DOHH2 (cell line): ENCODE data around the gene ABCA1.

Source experiments
- H3F3A ChIP-seq: fragments of 200-600 bp; sonication (generic), shearing (Covaris generic); 2 replicates; pipeline ENCODE4 v1.6.0; 2016; ENCODE audit warnings: antibody characterized with exemption, mild to moderate bottlenecking; ENCODE audit not compliant: control insufficient read depth, insufficient read depth
- H3K27ac ChIP-seq: fragments of 200-600 bp; sonication (generic); 2 replicates; pipeline ENCODE4 v1.5.1; 2014; ENCODE audit warnings: low read depth, mild to moderate bottlenecking, low read length, moderate library complexity
- H3K27me3 ChIP-seq: fragments of 200-600 bp; sonication (generic); 2 replicates; pipeline ENCODE4 v1.6.1; 2014; ENCODE audit warnings: mild to moderate bottlenecking, low read length, mixed read lengths; ENCODE audit not compliant: control insufficient read depth
- H3K36me3 ChIP-seq: fragments of 200-600 bp; sonication (generic); 2 replicates; pipeline ENCODE4 v1.6.1; 2014; ENCODE audit warnings: mild to moderate bottlenecking, low read length, moderate library complexity, mixed read lengths; ENCODE audit not compliant: control insufficient read depth
- H3K4me1 ChIP-seq: fragments of 200-600 bp; sonication (generic); 2 replicates; pipeline ENCODE4 v1.6.1; 2014; ENCODE audit warnings: mild to moderate bottlenecking, low read length, mixed read lengths; ENCODE audit not compliant: control insufficient read depth
- H3K4me2 ChIP-seq: fragments of 200-600 bp; sonication (generic); 2 replicates; pipeline ENCODE4 v1.6.0; 2014; ENCODE audit warnings: mild to moderate bottlenecking, low read length, moderate library complexity
- H3K4me3 ChIP-seq: fragments of 200-600 bp; sonication (generic); 2 replicates; pipeline ENCODE4 v1.5.1; 2014; ENCODE audit warnings: mild to moderate bottlenecking, low read length, mixed read lengths
- H3K79me2 ChIP-seq: fragments of 200-600 bp; sonication (generic); 2 replicates; pipeline ENCODE4 v1.6.1; 2014; ENCODE audit warnings: mild to moderate bottlenecking, low read length, mixed read lengths; ENCODE audit not compliant: control insufficient read depth
- H3K9me2 ChIP-seq: fragments of 200-600 bp; sonication (generic); replicated peaks from 2 replicates; pipeline ENCODE4 v1.6.1; 2014; ENCODE audit warnings: mild to moderate bottlenecking, low read length, mixed read lengths; ENCODE audit not compliant: control insufficient read depth
- H3K9me3 ChIP-seq: fragments of 200-600 bp; sonication (generic); 2 replicates; pipeline ENCODE4 v1.6.1; 2014; ENCODE audit warnings: antibody characterized with exemption, low read length, mixed read lengths; ENCODE audit not compliant: control insufficient read depth, insufficient read depth
- H4K20me1 ChIP-seq: fragments of 200-600 bp; sonication (generic); 2 replicates; pipeline ENCODE4 v1.6.0; 2014; ENCODE audit warnings: low read depth, mild to moderate bottlenecking, antibody characterized with exemption, low read length, moderate library complexity; ENCODE audit not compliant: control insufficient read depth, insufficient read depth
- EZH2phosphoT487 ChIP-seq: fragments of 200-600 bp; sonication (generic); IDR thresholded peaks from 2 replicates; pipeline ENCODE4 v1.6.1; 2017; ENCODE audit warnings: borderline replicate concordance, mild to moderate bottlenecking, antibody characterized with exemption, low read length, moderate library complexity, mixed read lengths
- TF ChIP-seq, protein P1 (sequence below): fragments of 200-600 bp; sonication (generic); IDR thresholded peaks from one replicate; pipeline ENCODE4 v1.5.1; 2014; ENCODE audit warnings: antibody characterized with exemption, mild to moderate bottlenecking, low read depth, low read length; ENCODE audit not compliant: poor library complexity, severe bottlenecking

Gene ABCA1

DNA sequence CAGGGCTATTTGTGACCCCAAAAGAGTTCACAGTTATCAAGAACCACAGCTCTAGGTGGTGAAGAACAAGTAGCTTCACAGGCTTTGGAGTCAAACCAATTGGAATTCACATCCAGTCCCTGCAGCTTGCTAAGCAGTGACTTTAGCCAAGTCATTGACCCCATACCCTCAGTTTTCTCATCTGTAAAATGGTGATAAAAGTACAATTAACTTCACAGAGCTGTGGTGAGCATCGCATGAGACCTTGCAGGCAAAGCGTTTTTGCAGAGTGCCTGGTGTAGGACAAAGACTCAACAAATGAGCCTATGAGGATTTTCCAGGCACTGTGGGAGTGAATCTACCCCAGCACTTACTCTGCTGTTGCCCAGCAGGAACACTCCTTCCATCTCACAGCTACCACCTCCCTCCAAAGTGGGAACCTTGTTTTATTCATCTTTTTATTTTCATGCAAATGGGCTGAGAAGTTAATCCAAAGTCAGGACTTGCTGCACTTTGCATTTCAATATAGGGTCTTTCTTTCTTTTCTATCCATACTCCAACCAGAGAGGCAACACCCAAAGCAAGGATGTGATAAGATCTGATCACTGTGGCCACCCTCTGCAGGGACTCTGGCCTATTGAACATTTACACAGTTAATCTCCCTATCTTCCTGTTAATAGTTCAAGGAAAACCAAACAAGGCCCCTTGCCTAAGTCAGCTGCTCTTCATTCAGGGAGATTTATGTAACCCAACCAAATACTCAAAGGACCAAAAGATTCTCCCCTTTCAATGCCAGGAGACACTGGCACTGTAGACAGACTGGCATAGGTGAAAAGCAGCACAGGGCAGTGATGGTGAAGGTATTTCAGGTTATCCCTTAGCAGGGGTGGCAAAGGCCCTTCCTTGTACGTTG lies 41.9 kb downstream of the ABCA1 start:
- no peak for TF ChIP-seq EZH2phosphoT487
- TF ChIP-seq, protein P1, sequence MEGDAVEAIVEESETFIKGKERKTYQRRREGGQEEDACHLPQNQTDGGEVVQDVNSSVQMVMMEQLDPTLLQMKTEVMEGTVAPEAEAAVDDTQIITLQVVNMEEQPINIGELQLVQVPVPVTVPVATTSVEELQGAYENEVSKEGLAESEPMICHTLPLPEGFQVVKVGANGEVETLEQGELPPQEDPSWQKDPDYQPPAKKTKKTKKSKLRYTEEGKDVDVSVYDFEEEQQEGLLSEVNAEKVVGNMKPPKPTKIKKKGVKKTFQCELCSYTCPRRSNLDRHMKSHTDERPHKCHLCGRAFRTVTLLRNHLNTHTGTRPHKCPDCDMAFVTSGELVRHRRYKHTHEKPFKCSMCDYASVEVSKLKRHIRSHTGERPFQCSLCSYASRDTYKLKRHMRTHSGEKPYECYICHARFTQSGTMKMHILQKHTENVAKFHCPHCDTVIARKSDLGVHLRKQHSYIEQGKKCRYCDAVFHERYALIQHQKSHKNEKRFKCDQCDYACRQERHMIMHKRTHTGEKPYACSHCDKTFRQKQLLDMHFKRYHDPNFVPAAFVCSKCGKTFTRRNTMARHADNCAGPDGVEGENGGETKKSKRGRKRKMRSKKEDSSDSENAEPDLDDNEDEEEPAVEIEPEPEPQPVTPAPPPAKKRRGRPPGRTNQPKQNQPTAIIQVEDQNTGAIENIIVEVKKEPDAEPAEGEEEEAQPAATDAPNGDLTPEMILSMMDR = no peak
- H3F3A ChIP-seq = no peaks in the 10 kb centered on the region
- H3K9me2 ChIP-seq = no peaks in the 10 kb centered on the region
- H3K27me3 ChIP-seq = no peaks in the 10 kb centered on the region
- H3K27ac ChIP-seq = no peak overlapping the region
- H3K4me1 ChIP-seq = no peaks in the 10 kb centered on the region
- no peaks in the 10 kb centered on the region for H3K9me3 ChIP-seq
- H3K36me3 ChIP-seq = peaks cover 74% of the 10 kb centered on the region
- no peaks in the 10 kb centered on the region for H4K20me1 ChIP-seq
- no peak overlapping the region for H3K4me3 ChIP-seq
- 0 out of 2 replicates have a peak, but pooled peaks cover 3% of the 10 kb centered on the region for H3K79me2 ChIP-seq
- H3K4me2 ChIP-seq = no peak overlapping the region

DNA sequence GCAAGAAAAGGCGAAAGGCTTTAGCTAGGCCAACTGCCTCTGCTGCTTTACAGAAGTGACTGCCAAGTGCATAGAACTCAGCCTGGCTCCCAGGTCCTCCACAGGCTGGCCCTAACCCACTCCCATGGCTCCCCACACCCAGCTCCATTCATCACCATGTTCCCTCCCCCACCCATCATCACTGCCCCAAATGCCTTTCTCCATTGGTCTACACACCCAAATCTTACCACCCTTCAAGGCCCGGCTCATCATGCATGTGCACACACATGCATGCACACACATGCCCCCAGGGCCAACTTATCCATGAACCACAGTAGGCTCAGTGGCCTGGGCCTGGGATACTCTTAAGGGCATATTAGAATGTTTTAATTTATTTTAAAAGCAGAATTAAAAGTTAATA lies 44.8 kb downstream of the ABCA1 start:
- Histone ChIP-seq H3K79me2 (no peaks in the 10 kb centered on the region), H3K36me3 (peaks cover 75% of the 10 kb centered on the region), H3K27ac (no peak overlapping the region), H3K9me2 (no peaks in the 10 kb centered on the region), H4K20me1 (no peaks in the 10 kb centered on the region), H3K4me1 (no peaks in the 10 kb centered on the region), H3F3A (no peaks in the 10 kb centered on the region), H3K27me3 (no peaks in the 10 kb centered on the region), H3K4me3 (no peak overlapping the region), H3K9me3 (no peaks in the 10 kb centered on the region), H3K4me2 (no peak overlapping the region)
- TF ChIP-seq EZH2phosphoT487 = no peak
- TF ChIP-seq, protein P1 = no peak

DNA sequence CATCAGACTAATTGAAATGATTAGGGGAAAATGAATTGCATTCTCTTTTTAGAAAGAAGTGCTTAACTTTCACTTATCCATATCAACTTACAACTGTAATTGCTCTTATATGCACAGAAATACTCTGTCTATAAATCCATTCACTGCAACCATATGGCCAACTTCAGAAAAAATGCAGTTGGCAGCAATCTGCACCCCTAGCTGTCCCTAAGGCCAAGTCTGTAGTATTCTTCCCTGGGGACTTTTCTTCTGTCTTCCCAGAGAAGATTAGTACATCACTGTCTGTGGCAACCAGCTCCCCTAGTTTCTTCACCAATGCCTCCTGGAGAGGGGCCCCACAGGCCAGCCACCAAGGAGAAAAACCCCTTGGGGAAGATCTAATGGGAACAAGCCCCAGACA lies 45.4 kb downstream of the ABCA1 start:
- Histone ChIP-seq H3K4me2 (no peak overlapping the region), H3K27ac (no peak overlapping the region), H3K27me3 (no peaks in the 10 kb centered on the region), H3K36me3 (peaks cover 77% of the 10 kb centered on the region), H3K4me1 (no peaks in the 10 kb centered on the region), H3K4me3 (no peak overlapping the region), H4K20me1 (no peaks in the 10 kb centered on the region), H3K9me2 (no peaks in the 10 kb centered on the region), H3F3A (no peaks in the 10 kb centered on the region), H3K9me3 (no peaks in the 10 kb centered on the region), H3K79me2 (no peaks in the 10 kb centered on the region)
- TF ChIP-seq EZH2phosphoT487 = no peak
- TF ChIP-seq, protein P1 = no peak
